Measurements from ENCODE around the gene BCAM. TPM values are rescaled to one million over a fixed set of nuclear protein-coding genes. Genes with fewer than 3 reads are reported as not detected.
A peak's percentile ranks its signal among the peaks of the same experiment; 100 is the strongest.

BCAM gene
- 10 to 100 TPM; 10.2 to 24.6 (median 23.6) TPM for total RNA-seq

- Histone ChIP-seq H3K4me1 (peaks cover 17 to 26% of the 10 kb centered on the region in 2 donors), H3K9me3 (no peaks in the 10 kb centered on the region)
- intact Hi-C loops (cut with DNase I; ENCODE audit: low total_unique reads) = loop anchor here (1.0 to 10.0 kb wide), 2 partner anchors 24 to 906 kb away; no protein-coding TSS in a partner anchor
Measured at GRCh38 chr19:44808463-44809371, at the start of gene BCAM. Gene BCAM (plus strand): TSS chr19:44809103. CDS start chr19:44809125, 22 bp downstream.

GRCh38 chr19:44762038-44762437 is 46.9 kb upstream of the BCAM start:
- peaks cover 0 to 25% of the 10 kb centered on the region in 2 donors for H3K36me3 ChIP-seq
- intact Hi-C loops (cut with DNase I; ENCODE audit: low total_unique reads) = no loop called here

More at GRCh38 chr19:44808463-44809371, at the start of gene BCAM:
- peak; percentile 11 to 35 for DNase-seq
- H3K36me3 ChIP-seq = no peaks in the 10 kb centered on the region
- ATAC-seq = peak; percentile 62 to 72
- peak within 1 kb of the TSS; percentile 41 to 82 (median 72) for H3K27ac ChIP-seq
- TF ChIP-seq POLR2A (IDR thresholded peaks at IDR 0.05) = peak; percentile 18 to 36
- no peak for TF ChIP-seq CTCF (IDR thresholded peaks at IDR 0.05 in 4 of 5, conservative IDR thresholded peaks at IDR 0.05 in 1 of 5)
- H3K27me3 ChIP-seq = no peaks in the 10 kb centered on the region
- in situ Hi-C loops (cut with MboI; ENCODE audit: low sequenced_read_pairs in 4 of 4) = no loop called here
- peak within 1 kb of the TSS; percentile 61 to 77 (median 69) for H3K4me3 ChIP-seq

GRCh38 chr19:44765033-44765948 is 43.6 kb upstream of the BCAM start:
- peaks cover 0 to 5% of the 10 kb centered on the region in 2 donors for H3K36me3 ChIP-seq
- TF ChIP-seq POLR2A (IDR thresholded peaks at IDR 0.05) = no peak
- TF ChIP-seq CTCF (IDR thresholded peaks at IDR 0.05 in 4 of 5, conservative IDR thresholded peaks at IDR 0.05 in 1 of 5) = no peak
- in situ Hi-C loops (cut with MboI; ENCODE audit: low sequenced_read_pairs in 4 of 4) (no loop called here), intact Hi-C loops (cut with DNase I; ENCODE audit: low total_unique reads) (no loop called here)
- H3K9me3 ChIP-seq = no peaks in the 10 kb centered on the region
- ATAC-seq (no peak), DNase-seq (no peak)
- H3K4me3 ChIP-seq = no peak overlapping the region
- no peaks in the 10 kb centered on the region for H3K4me1 ChIP-seq
- H3K27ac ChIP-seq = no peak overlapping the region
- no peaks in the 10 kb centered on the region for H3K27me3 ChIP-seq

More at GRCh38 chr19:44762038-44762437, 46.9 kb upstream of the BCAM start:
- H3K27me3 ChIP-seq = no peaks in the 10 kb centered on the region
- DNase-seq (no peak), ATAC-seq (no peak)
- H3K27ac ChIP-seq = no peak overlapping the region
- no peaks in the 10 kb centered on the region for H3K9me3 ChIP-seq
- no peak for TF ChIP-seq CTCF (IDR thresholded peaks at IDR 0.05 in 4 of 5, conservative IDR thresholded peaks at IDR 0.05 in 1 of 5)
- no peak for TF ChIP-seq POLR2A (IDR thresholded peaks at IDR 0.05)
- no peak overlapping the region for H3K4me3 ChIP-seq
- in situ Hi-C loops (cut with MboI; ENCODE audit: low sequenced_read_pairs in 4 of 4) = no loop called here
- H3K4me1 ChIP-seq = peaks cover 7 to 9% of the 10 kb centered on the region in 2 donors

- no peak for DNase-seq
- Histone ChIP-seq H3K4me3 (no peak overlapping the region), H3K4me1 (peaks cover 0 to 3% of the 10 kb centered on the region in 2 donors), H3K27ac (no peak overlapping the region), H3K36me3 (no peaks in the 10 kb centered on the region), H3K27me3 (no peaks in the 10 kb centered on the region), H3K9me3 (no peaks in the 10 kb centered on the region)
- TF ChIP-seq POLR2A (IDR thresholded peaks at IDR 0.05) (no peak), CTCF (IDR thresholded peaks at IDR 0.05 in 4 of 5, conservative IDR thresholded peaks at IDR 0.05 in 1 of 5) (no peak)
- no peak for ATAC-seq
- intact Hi-C loops (cut with DNase I; ENCODE audit: low total_unique reads) (no loop called here), in situ Hi-C loops (cut with MboI; ENCODE audit: low sequenced_read_pairs in 4 of 4) (no loop called here)
Measured at GRCh38 chr19:44765949-44766335, 43.0 kb upstream of the BCAM start.
